DND-41 (cell line): ENCODE results near the gene NR1D2.

Experiments used
- ATAC-seq: fragments of 200-7000 bp; cut with Tn5 transposase; 3 replicates; pipeline ENCODE4 v1.9.1; 2021; ENCODE audit warnings: low read depth; ENCODE audit not compliant: insufficient read depth
- DNase-seq: peaks from one replicate; pipeline ENCODE4 v3.0.0-alpha.2; 2020
- H2AFZ ChIP-seq: 2 replicates; pipeline ENCODE4 v1.6.0; 2012; ENCODE audit warnings: low read depth, low read length
- H3K27ac ChIP-seq: 2 replicates; pipeline ENCODE4 v1.5.1; 2012; ENCODE audit warnings: low read length, inconsistent platforms
- H3K27me3 ChIP-seq: fragments of 200-600 bp; sonication (generic); 2 replicates; pipeline ENCODE4 v1.6.0; 2012; ENCODE audit warnings: low read length, mild to moderate bottlenecking, inconsistent platforms; ENCODE audit not compliant: insufficient read depth, poor library complexity
- H3K36me3 ChIP-seq: 2 replicates; pipeline ENCODE4 v1.5.1; 2012; ENCODE audit warnings: low read length, inconsistent platforms; ENCODE audit not compliant: insufficient read depth
- H3K4me1 ChIP-seq: 2 replicates; pipeline ENCODE4 v1.5.1; 2012; ENCODE audit warnings: mild to moderate bottlenecking, low read length; ENCODE audit not compliant: insufficient read depth
- H3K4me2 ChIP-seq: 2 replicates; pipeline ENCODE4 v1.6.0; 2012; ENCODE audit warnings: mild to moderate bottlenecking, moderate library complexity, low read length, inconsistent platforms; ENCODE audit not compliant: insufficient read depth
- H3K4me3 ChIP-seq, 2 experiments: fragments of 200-600 bp in 1 of 2; shearing (Covaris generic) in 1 of 2; 2 replicates each; pipeline ENCODE4 v1.5.1; 2012 to 2016; ENCODE audit warnings: inconsistent platforms in 2 of 2, low read length in 2 of 2, mild to moderate bottlenecking in 2 of 2, low read depth in 1 of 2, moderate library complexity in 1 of 2
- H3K79me2 ChIP-seq: 2 replicates; pipeline ENCODE4 v1.6.0; 2012; ENCODE audit warnings: low read length, inconsistent platforms; ENCODE audit not compliant: insufficient read depth
- H3K9ac ChIP-seq: 2 replicates; pipeline ENCODE4 v1.6.0; 2012; ENCODE audit warnings: low read depth, mild to moderate bottlenecking, inconsistent platforms, low read length, moderate library complexity
- H3K9me3 ChIP-seq: 2 replicates; pipeline ENCODE4 v1.5.1; 2012; ENCODE audit warnings: low read length, moderate library complexity, mild to moderate bottlenecking, inconsistent platforms; ENCODE audit not compliant: insufficient read depth, severe bottlenecking
- H4K20me1 ChIP-seq: 2 replicates; pipeline ENCODE4 v1.6.0; 2012; ENCODE audit warnings: low read length; ENCODE audit not compliant: insufficient read depth
- CTCF ChIP-seq: IDR thresholded peaks from 2 replicates; pipeline ENCODE4 v1.5.1; 2012; ENCODE audit warnings: borderline replicate concordance, low read length, moderate library complexity, mild to moderate bottlenecking; ENCODE audit not compliant: poor library complexity, severe bottlenecking; ENCODE audit errors: extremely low read depth
- EZH2 ChIP-seq: IDR thresholded peaks from 3 replicates; pipeline ENCODE4 v1.6.1; 2012; ENCODE audit warnings: borderline replicate concordance, low read depth, mild to moderate bottlenecking, moderate library complexity, low read length, inconsistent platforms; ENCODE audit not compliant: severe bottlenecking

The NR1D2 gene

GRCh38 chr3:23966328-23966727, 21.2 kb downstream of the NR1D2 start:
- Histone ChIP-seq H3K36me3 (peaks cover 30% of the 10 kb centered on the region; the same call in 1 of the 2 replicates), H3K4me2 (no peak overlapping the region), H3K27ac (no peak overlapping the region), H3K4me1 (no peaks in the 10 kb centered on the region), H3K9me3 (no peaks in the 10 kb centered on the region), H3K9ac (no peak overlapping the region), H3K4me3 (no peak overlapping the region), H2AFZ (no peak overlapping the region), H4K20me1 (no peaks in the 10 kb centered on the region), H3K79me2 (no peaks in the 10 kb centered on the region), H3K27me3 (no peaks in the 10 kb centered on the region)
- no peak for ATAC-seq
- no peak for DNase-seq
- no peak for TF ChIP-seq CTCF
- no peak for TF ChIP-seq EZH2

- Histone ChIP-seq H3K9ac (no peak overlapping the region), H2AFZ (no peak overlapping the region), H3K4me1 (no peaks in the 10 kb centered on the region), H3K36me3 (peaks cover 19% of the 10 kb centered on the region; the same call in 1 of the 2 replicates), H4K20me1 (no peaks in the 10 kb centered on the region), H3K9me3 (no peaks in the 10 kb centered on the region), H3K79me2 (no peaks in the 10 kb centered on the region), H3K4me3 (no peak overlapping the region), H3K4me2 (no peak overlapping the region), H3K27ac (no peak overlapping the region), H3K27me3 (no peaks in the 10 kb centered on the region)
- no peak for ATAC-seq
- no peak for DNase-seq
- TF ChIP-seq CTCF (no peak), EZH2 (no peak)
Observed at GRCh38 chr3:23968463-23969184, 23.5 kb downstream of the NR1D2 start.

GRCh38 chr3:23969393-23969792, 24.3 kb downstream of the NR1D2 start:
- Histone ChIP-seq H3K9me3 (no peaks in the 10 kb centered on the region), H3K4me3 (no peak overlapping the region), H3K27ac (no peak overlapping the region), H2AFZ (no peak overlapping the region), H3K79me2 (no peaks in the 10 kb centered on the region), H3K9ac (no peak overlapping the region), H3K4me1 (no peaks in the 10 kb centered on the region), H3K4me2 (no peak overlapping the region), H4K20me1 (no peaks in the 10 kb centered on the region), H3K27me3 (no peaks in the 10 kb centered on the region), H3K36me3 (peaks cover 19% of the 10 kb centered on the region; the same call in 1 of the 2 replicates)
- ATAC-seq = no peak
- no peak for DNase-seq
- TF ChIP-seq CTCF (no peak), EZH2 (no peak)

GRCh38 chr3:23971684-23972083, 26.6 kb downstream of the NR1D2 start:
- H3K9me3 ChIP-seq = no peaks in the 10 kb centered on the region
- no peak overlapping the region for H3K9ac ChIP-seq
- H3K4me2 ChIP-seq = no peak overlapping the region
- H3K4me3 ChIP-seq = no peak overlapping the region
- H3K4me1 ChIP-seq = no peaks in the 10 kb centered on the region
- DNase-seq (no peak), ATAC-seq (no peak)
- H2AFZ ChIP-seq = no peak overlapping the region
- no peaks in the 10 kb centered on the region for H3K27me3 ChIP-seq
- no peaks in the 10 kb centered on the region for H3K79me2 ChIP-seq
- H3K36me3 ChIP-seq = peaks cover 11% of the 10 kb centered on the region; the same call in 1 of the 2 replicates
- no peak for TF ChIP-seq CTCF
- TF ChIP-seq EZH2 = no peak
- no peaks in the 10 kb centered on the region for H4K20me1 ChIP-seq
- H3K27ac ChIP-seq = no peak overlapping the region
